GM06990 (cell line): ENCODE measurements around the gene LRRC18.

ENCODE experiments used
- DNase-seq: peaks from one replicate; pipeline ENCODE4 v3.0.0-alpha.2; 2011; ENCODE audit not compliant: insufficient read length; ENCODE audit errors: extremely low read depth
- H3K27me3 ChIP-seq: replicated peaks from 2 replicates; pipeline ENCODE4 v1.6.0; 2011; ENCODE audit warnings: low read length; ENCODE audit not compliant: control insufficient read depth, insufficient read depth
- H3K36me3 ChIP-seq: 2 replicates; pipeline ENCODE4 v1.5.1; 2011; ENCODE audit warnings: low read length; ENCODE audit not compliant: control insufficient read depth, insufficient read depth
- H3K4me3 ChIP-seq: replicated peaks from 2 replicates; pipeline ENCODE4 v1.5.1; 2011; ENCODE audit warnings: low read depth, mild to moderate bottlenecking, control low read depth, low read length
- CTCF ChIP-seq: IDR thresholded peaks from 2 replicates; pipeline ENCODE4 v1.5.1; 2011; ENCODE audit warnings: low read length, control low read depth, mild to moderate bottlenecking, inconsistent platforms; ENCODE audit not compliant: insufficient read depth, poor library complexity, severe bottlenecking

LRRC18 gene

GRCh38 chr10:48905311-48905710, 34.3 kb downstream of the LRRC18 start:
- no peak for TF ChIP-seq CTCF
- Histone ChIP-seq H3K27me3 (no peaks in the 10 kb centered on the region), H3K4me3 (no peak overlapping the region), H3K36me3 (peaks cover 22% of the 10 kb centered on the region)
- no peak for DNase-seq

- no peak for TF ChIP-seq CTCF
Measured at GRCh38 chr10:48904861-48905260, 34.8 kb downstream of the LRRC18 start.

GRCh38 chr10:48903151-48903550, 36.5 kb downstream of the LRRC18 start:
- no peak for TF ChIP-seq CTCF
- H3K4me3 ChIP-seq = no peak overlapping the region
- peaks cover 32% of the 10 kb centered on the region for H3K36me3 ChIP-seq
- DNase-seq = no peak
- H3K27me3 ChIP-seq = no peaks in the 10 kb centered on the region

More at GRCh38 chr10:48904861-48905260, 34.8 kb downstream of the LRRC18 start:
- DNase-seq = no peak
- H3K27me3 ChIP-seq = no peaks in the 10 kb centered on the region
- H3K4me3 ChIP-seq = no peak overlapping the region
- H3K36me3 ChIP-seq = peaks cover 24% of the 10 kb centered on the region

GRCh38 chr10:48902096-48902495, 37.5 kb downstream of the LRRC18 start:
- Histone ChIP-seq H3K36me3 (peaks cover 37% of the 10 kb centered on the region), H3K27me3 (no peaks in the 10 kb centered on the region), H3K4me3 (no peak overlapping the region)
- no peak for TF ChIP-seq CTCF
- DNase-seq = no peak

GRCh38 chr10:48901319-48901718, 38.3 kb downstream of the LRRC18 start:
- no peak for TF ChIP-seq CTCF
- no peak for DNase-seq
- Histone ChIP-seq H3K36me3 (peaks cover 43% of the 10 kb centered on the region), H3K4me3 (no peak overlapping the region), H3K27me3 (no peaks in the 10 kb centered on the region)

GRCh38 chr10:48900371-48900801, 39.3 kb downstream of the LRRC18 start:
- Histone ChIP-seq H3K4me3 (no peak overlapping the region), H3K27me3 (no peaks in the 10 kb centered on the region), H3K36me3 (peaks cover 49% of the 10 kb centered on the region)
- no peak for TF ChIP-seq CTCF
- DNase-seq = no peak
